Esophagus (tissue), 2 donors: ENCODE data around the gene CSRNP3. TPM values are rescaled to one million over a fixed set of nuclear protein-coding genes. Genes with fewer than 3 reads are reported as not detected.
A peak's percentile ranks its signal among the peaks of the same experiment; 100 is the strongest.
"Not testable (repeated sequence)": the region's sequence is repeated elsewhere in the genome, so short reads cannot be mapped to it uniquely, and the experiment has no call there.

Experiments
- H3K27ac ChIP-seq, 2 donors: one replicate each; pipeline ENCODE4 v1.5.1; 2013; ENCODE audit warnings: low read depth in 2 of 2, mild to moderate bottlenecking in 2 of 2, inconsistent platforms in 1 of 2, low read length in 1 of 2, moderate library complexity in 1 of 2
- H3K27me3 ChIP-seq, 2 donors: one replicate each; pipeline ENCODE4 v1.6.1; 2013; ENCODE audit warnings: low read length in 2 of 2, control low read depth in 1 of 2, mild to moderate bottlenecking in 1 of 2; ENCODE audit not compliant: insufficient read depth in 2 of 2, control insufficient read depth in 1 of 2
- H3K36me3 ChIP-seq, 2 donors: one replicate each; pipeline ENCODE4 v1.6.1; 2013; ENCODE audit warnings: low read length in 1 of 2; ENCODE audit not compliant: control insufficient read depth in 2 of 2, insufficient read depth in 2 of 2
- H3K4me1 ChIP-seq, 2 donors: one replicate each; pipeline ENCODE4 v1.6.1; 2013; ENCODE audit warnings: low read length in 1 of 2; ENCODE audit not compliant: control insufficient read depth in 2 of 2, insufficient read depth in 2 of 2
- H3K4me3 ChIP-seq, 2 donors: one replicate each; pipeline ENCODE4 v1.5.1; 2013; ENCODE audit warnings: low read length in 2 of 2, mild to moderate bottlenecking in 2 of 2, low read depth in 1 of 2, moderate library complexity in 1 of 2
- H3K9me3 ChIP-seq, 2 donors: one replicate each; pipeline ENCODE4 v1.6.1; 2013; ENCODE audit warnings: mild to moderate bottlenecking in 2 of 2, low read depth in 1 of 2, low read length in 1 of 2, moderate library complexity in 1 of 2; ENCODE audit not compliant: control insufficient read depth in 2 of 2, insufficient read depth in 1 of 2
- WGBS, 2 donors: extraction: QIAGEN DNeasy Blood & Tissue Kit; methylation state at CpG; one replicate each; pipeline ENCODE4 v1.1.7; 2013; 5-methylcytosine and 5-hydroxymethylcytosine counted together
- polyA plus RNA-seq, 2 donors: library from polyadenylated mRNA; stranded (reverse); fragments of 200-250 nt; gene quantifications; one replicate each; pipeline ENCODE4 v1.2.3, GENCODE V29; 2013
- donor health status: healthy with polysubstance abuse.
- donor health status: Bipolar disorder and iron deficiency.

Gene CSRNP3
- polyA plus RNA-seq, 2 donors, result 0.38 to 0.55 TPM

- Histone ChIP-seq H3K27me3 (no peaks in the 10 kb centered on the region), H3K9me3 (no peaks in the 10 kb centered on the region), H3K4me3 (peak overlapping the region; percentile 12 to 31), H3K36me3 (no peaks in the 10 kb centered on the region), H3K27ac (no peak overlapping the region), H3K4me1 (no peaks in the 10 kb centered on the region)
- 31 to 33% methylated on average over 17 of the region's 17 CpGs for WGBS, 2 donors
Observed at GRCh38 chr2:165573534-165574461, 104.3 kb downstream of the CSRNP3 start.

- Histone ChIP-seq H3K27ac (no peak overlapping the region), H3K4me1 (no peaks in the 10 kb centered on the region), H3K27me3 (no peaks in the 10 kb centered on the region), H3K36me3 (no peaks in the 10 kb centered on the region), H3K4me3 (no peak overlapping the region), H3K9me3 (no peaks in the 10 kb centered on the region)
- 74 to 76% methylated on average over 2 of the region's 2 CpGs for WGBS, 2 donors
Observed at GRCh38 chr2:165575044-165575615, 105.6 kb downstream of the CSRNP3 start.

GRCh38 chr2:165576409-165577154 is 107.1 kb downstream of the CSRNP3 start:
- WGBS, 2 donors, result 62 to 63% methylated on average over 3 of the region's 3 CpGs
- no peak overlapping the region for H3K27ac ChIP-seq

GRCh38 chr2:165582409-165582808 is 112.9 kb downstream of the CSRNP3 start:
- Histone ChIP-seq H3K27me3 (no peaks in the 10 kb centered on the region), H3K9me3 (no peaks in the 10 kb centered on the region), H3K27ac (no peak overlapping the region), H3K4me1 (no peaks in the 10 kb centered on the region), H3K4me3 (no peak overlapping the region), H3K36me3 (no peaks in the 10 kb centered on the region)
- 18 to 38% methylated on average over 3 of the region's 3 CpGs for WGBS, 2 donors

More at GRCh38 chr2:165576409-165577154, 107.1 kb downstream of the CSRNP3 start:
- Histone ChIP-seq H3K4me1 (no peaks in the 10 kb centered on the region), H3K36me3 (no peaks in the 10 kb centered on the region), H3K4me3 (no peak overlapping the region), H3K27me3 (no peaks in the 10 kb centered on the region), H3K9me3 (no peaks in the 10 kb centered on the region)

GRCh38 chr2:165582863-165583506 is 113.5 kb downstream of the CSRNP3 start:
- H3K27me3 ChIP-seq, result no peaks in the 10 kb centered on the region
- no peak overlapping the region for H3K27ac ChIP-seq
- H3K4me1 ChIP-seq, result no peaks in the 10 kb centered on the region
- H3K9me3 ChIP-seq, result no peaks in the 10 kb centered on the region
- H3K36me3 ChIP-seq, result no peaks in the 10 kb centered on the region
- no peak overlapping the region for H3K4me3 ChIP-seq
- WGBS, 2 donors, result 45 to 70% methylated on average over 1 of the region's 1 CpG

- Histone ChIP-seq H3K27me3 (no peaks in the 10 kb centered on the region), H3K9me3 (no peaks in the 10 kb centered on the region), H3K27ac (no peak overlapping the region), H3K4me1 (no peaks in the 10 kb centered on the region), H3K36me3 (no peaks in the 10 kb centered on the region), H3K4me3 (no peak overlapping the region)
- 83% methylated on average over 3 of the region's 3 CpGs for WGBS, 2 donors
Observed at GRCh38 chr2:165584126-165584654, 114.7 kb downstream of the CSRNP3 start.

- Histone ChIP-seq H3K27ac (no peak overlapping the region), H3K36me3 (no peaks in the 10 kb centered on the region), H3K27me3 (no peaks in the 10 kb centered on the region), H3K4me3 (no peak overlapping the region), H3K9me3 (no peaks in the 10 kb centered on the region), H3K4me1 (no peaks in the 10 kb centered on the region)
- 69 to 79% methylated on average over 3 of the region's 3 CpGs for WGBS, 2 donors
Observed at GRCh38 chr2:165586019-165586418, 116.5 kb downstream of the CSRNP3 start.

GRCh38 chr2:165587335-165587938 is 117.9 kb downstream of the CSRNP3 start:
- Histone ChIP-seq H3K9me3 (peaks cover 0 to 3% of the 10 kb centered on the region in 2 donors), H3K27me3 (no peaks in the 10 kb centered on the region), H3K36me3 (no peaks in the 10 kb centered on the region), H3K4me3 (no peak overlapping the region), H3K27ac (no peak overlapping the region), H3K4me1 (no peaks in the 10 kb centered on the region)
- 68 to 86% methylated on average over 4 of the region's 4 CpGs for WGBS, 2 donors

GRCh38 chr2:165590999-165591398 is 121.5 kb downstream of the CSRNP3 start:
- not testable (repeated sequence) for H3K36me3 ChIP-seq, H3K9me3 ChIP-seq, H3K4me1 ChIP-seq, H3K27me3 ChIP-seq, H3K4me3 ChIP-seq, H3K27ac ChIP-seq
